ENCODE data around the gene AGBL4. TPM values are rescaled to one million over a fixed set of nuclear protein-coding genes. Genes with fewer than 3 reads are reported as not detected.

Gene AGBL4
- total RNA-seq, 1 experiment from 2014 or later = not detected

DNA sequence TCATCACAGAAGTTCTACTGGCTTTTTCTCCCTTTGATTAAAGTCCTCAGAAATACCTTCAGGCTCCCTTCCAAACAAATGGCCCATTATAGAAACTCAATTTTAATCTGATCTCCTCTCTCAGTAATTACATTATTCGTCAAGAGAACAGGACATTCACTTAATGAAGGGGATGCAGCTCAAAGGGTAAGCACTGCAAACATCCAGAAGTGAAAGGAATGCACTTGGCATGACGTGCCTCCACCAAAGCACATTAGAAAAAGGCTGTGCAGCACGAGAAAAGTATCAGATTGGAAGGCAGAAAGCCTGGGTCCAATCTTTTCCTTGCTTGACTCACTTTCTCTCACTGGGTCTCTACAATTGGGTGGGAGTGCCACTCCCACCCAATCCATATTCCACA, 1024.4 kb downstream of the AGBL4 start:
- H3K4me1 ChIP-seq (ENCODE audit: control insufficient read depth in 1 of 2, insufficient read depth in 2 of 2, low read length in 2 of 2) = no peaks in the 10 kb centered on the region
- no peak overlapping the region for H3K4me2 ChIP-seq (ENCODE audit: low read length)
- H3K4me3 ChIP-seq (replicated peaks in 1 of 2; ENCODE audit: low read depth in 1 of 2, low read length in 2 of 2) = no peak overlapping the region
- no peaks in the 10 kb centered on the region for H3K79me2 ChIP-seq (ENCODE audit: insufficient read depth, low read length)
- ChIA-PET POLR2A (no interaction called here), CTCF (no interaction called here), RAD21 (ENCODE audit: low non-redundant PET in 1 of 2, low total read pairs in 2 of 2, uncharacterized antibody in 2 of 2, unreplicated experiment in 2 of 2) (no interaction called here)
- H3K27ac ChIP-seq (ENCODE audit: low read depth, low read length) = no peak overlapping the region
- H3K27me3 ChIP-seq (ENCODE audit: insufficient read depth, low read length) = no peaks in the 10 kb centered on the region
- no TSS peak for BruUV-seq (replicated peaks)
- H3K9ac ChIP-seq (ENCODE audit: low read length) = no peak overlapping the region
- TF ChIP-seq TCF7L2 (IDR thresholded peaks at IDR 0.05; ENCODE audit: borderline replicate concordance, extremely low read depth, insufficient read depth, insufficient read length) = no peak
- TF ChIP-seq EGR1 (IDR thresholded peaks at IDR 0.05; ENCODE audit: low read depth) = no peak
- no peak for TF ChIP-seq SP1 (IDR thresholded peaks at IDR 0.05; ENCODE audit: low read depth)
- TF ChIP-seq, protein P1, sequence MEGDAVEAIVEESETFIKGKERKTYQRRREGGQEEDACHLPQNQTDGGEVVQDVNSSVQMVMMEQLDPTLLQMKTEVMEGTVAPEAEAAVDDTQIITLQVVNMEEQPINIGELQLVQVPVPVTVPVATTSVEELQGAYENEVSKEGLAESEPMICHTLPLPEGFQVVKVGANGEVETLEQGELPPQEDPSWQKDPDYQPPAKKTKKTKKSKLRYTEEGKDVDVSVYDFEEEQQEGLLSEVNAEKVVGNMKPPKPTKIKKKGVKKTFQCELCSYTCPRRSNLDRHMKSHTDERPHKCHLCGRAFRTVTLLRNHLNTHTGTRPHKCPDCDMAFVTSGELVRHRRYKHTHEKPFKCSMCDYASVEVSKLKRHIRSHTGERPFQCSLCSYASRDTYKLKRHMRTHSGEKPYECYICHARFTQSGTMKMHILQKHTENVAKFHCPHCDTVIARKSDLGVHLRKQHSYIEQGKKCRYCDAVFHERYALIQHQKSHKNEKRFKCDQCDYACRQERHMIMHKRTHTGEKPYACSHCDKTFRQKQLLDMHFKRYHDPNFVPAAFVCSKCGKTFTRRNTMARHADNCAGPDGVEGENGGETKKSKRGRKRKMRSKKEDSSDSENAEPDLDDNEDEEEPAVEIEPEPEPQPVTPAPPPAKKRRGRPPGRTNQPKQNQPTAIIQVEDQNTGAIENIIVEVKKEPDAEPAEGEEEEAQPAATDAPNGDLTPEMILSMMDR (IDR thresholded peaks at IDR 0.05 in 2 of 3, conservative IDR thresholded peaks at IDR 0.05 in 1 of 3; ENCODE audit: borderline replicate concordance in 1 of 3, insufficient read depth in 1 of 3, low read depth in 2 of 3, low read length in 2 of 3) = no peak
- TF ChIP-seq ELF1 (IDR thresholded peaks at IDR 0.05; ENCODE audit: borderline replicate concordance, low read depth) = no peak
- no peak for TF ChIP-seq CBX3 (IDR thresholded peaks at IDR 0.05; ENCODE audit: low read depth)
- TF ChIP-seq JUND (IDR thresholded peaks at IDR 0.05) = no peak
- no peak for TF ChIP-seq RAD21 (IDR thresholded peaks at IDR 0.05; ENCODE audit: low read depth)
- TF ChIP-seq YY1 (IDR thresholded peaks at IDR 0.05; ENCODE audit: extremely low read depth, insufficient replicate concordance, low read depth, low read length) = no peak
- TF ChIP-seq SRF (IDR thresholded peaks at IDR 0.05; ENCODE audit: low read depth) = no peak
- no peak for TF ChIP-seq CEBPB (IDR thresholded peaks at IDR 0.05; ENCODE audit: low read depth)
- no peak for TF ChIP-seq POLR2AphosphoS5 (IDR thresholded peaks at IDR 0.05; ENCODE audit: low read depth, low read length)
- TF ChIP-seq EZH2 (IDR thresholded peaks at IDR 0.05) = no peak
- TF ChIP-seq, protein P2, sequence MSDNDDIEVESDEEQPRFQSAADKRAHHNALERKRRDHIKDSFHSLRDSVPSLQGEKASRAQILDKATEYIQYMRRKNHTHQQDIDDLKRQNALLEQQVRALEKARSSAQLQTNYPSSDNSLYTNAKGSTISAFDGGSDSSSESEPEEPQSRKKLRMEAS (IDR thresholded peaks at IDR 0.05) = no peak
- TF ChIP-seq, protein P3, sequence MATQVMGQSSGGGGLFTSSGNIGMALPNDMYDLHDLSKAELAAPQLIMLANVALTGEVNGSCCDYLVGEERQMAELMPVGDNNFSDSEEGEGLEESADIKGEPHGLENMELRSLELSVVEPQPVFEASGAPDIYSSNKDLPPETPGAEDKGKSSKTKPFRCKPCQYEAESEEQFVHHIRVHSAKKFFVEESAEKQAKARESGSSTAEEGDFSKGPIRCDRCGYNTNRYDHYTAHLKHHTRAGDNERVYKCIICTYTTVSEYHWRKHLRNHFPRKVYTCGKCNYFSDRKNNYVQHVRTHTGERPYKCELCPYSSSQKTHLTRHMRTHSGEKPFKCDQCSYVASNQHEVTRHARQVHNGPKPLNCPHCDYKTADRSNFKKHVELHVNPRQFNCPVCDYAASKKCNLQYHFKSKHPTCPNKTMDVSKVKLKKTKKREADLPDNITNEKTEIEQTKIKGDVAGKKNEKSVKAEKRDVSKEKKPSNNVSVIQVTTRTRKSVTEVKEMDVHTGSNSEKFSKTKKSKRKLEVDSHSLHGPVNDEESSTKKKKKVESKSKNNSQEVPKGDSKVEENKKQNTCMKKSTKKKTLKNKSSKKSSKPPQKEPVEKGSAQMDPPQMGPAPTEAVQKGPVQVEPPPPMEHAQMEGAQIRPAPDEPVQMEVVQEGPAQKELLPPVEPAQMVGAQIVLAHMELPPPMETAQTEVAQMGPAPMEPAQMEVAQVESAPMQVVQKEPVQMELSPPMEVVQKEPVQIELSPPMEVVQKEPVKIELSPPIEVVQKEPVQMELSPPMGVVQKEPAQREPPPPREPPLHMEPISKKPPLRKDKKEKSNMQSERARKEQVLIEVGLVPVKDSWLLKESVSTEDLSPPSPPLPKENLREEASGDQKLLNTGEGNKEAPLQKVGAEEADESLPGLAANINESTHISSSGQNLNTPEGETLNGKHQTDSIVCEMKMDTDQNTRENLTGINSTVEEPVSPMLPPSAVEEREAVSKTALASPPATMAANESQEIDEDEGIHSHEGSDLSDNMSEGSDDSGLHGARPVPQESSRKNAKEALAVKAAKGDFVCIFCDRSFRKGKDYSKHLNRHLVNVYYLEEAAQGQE (IDR thresholded peaks at IDR 0.05; ENCODE audit: low read depth) = no peak
- TF ChIP-seq EZH2phosphoT487 (IDR thresholded peaks at IDR 0.05; ENCODE audit: borderline replicate concordance) = no peak
- TF ChIP-seq, protein P4, sequence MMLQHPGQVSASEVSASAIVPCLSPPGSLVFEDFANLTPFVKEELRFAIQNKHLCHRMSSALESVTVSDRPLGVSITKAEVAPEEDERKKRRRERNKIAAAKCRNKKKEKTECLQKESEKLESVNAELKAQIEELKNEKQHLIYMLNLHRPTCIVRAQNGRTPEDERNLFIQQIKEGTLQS (IDR thresholded peaks at IDR 0.05) = no peak
- TF ChIP-seq, protein P5, sequence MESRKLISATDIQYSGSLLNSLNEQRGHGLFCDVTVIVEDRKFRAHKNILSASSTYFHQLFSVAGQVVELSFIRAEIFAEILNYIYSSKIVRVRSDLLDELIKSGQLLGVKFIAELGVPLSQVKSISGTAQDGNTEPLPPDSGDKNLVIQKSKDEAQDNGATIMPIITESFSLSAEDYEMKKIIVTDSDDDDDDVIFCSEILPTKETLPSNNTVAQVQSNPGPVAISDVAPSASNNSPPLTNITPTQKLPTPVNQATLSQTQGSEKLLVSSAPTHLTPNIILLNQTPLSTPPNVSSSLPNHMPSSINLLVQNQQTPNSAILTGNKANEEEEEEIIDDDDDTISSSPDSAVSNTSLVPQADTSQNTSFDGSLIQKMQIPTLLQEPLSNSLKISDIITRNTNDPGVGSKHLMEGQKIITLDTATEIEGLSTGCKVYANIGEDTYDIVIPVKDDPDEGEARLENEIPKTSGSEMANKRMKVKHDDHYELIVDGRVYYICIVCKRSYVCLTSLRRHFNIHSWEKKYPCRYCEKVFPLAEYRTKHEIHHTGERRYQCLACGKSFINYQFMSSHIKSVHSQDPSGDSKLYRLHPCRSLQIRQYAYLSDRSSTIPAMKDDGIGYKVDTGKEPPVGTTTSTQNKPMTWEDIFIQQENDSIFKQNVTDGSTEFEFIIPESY (IDR thresholded peaks at IDR 0.05; ENCODE audit: extremely low read depth, insufficient replicate concordance, low read length) = no peak
- intact Hi-C loops (cut with micrococcal nuclease) = no loop called here
- H4K20me1 ChIP-seq (ENCODE audit: insufficient read depth) = no peaks in the 10 kb centered on the region
- no peaks in the 10 kb centered on the region; a peak in 1 of 4 replicates for H3K9me3 ChIP-seq (ENCODE audit: control insufficient read depth in 1 of 2, insufficient read depth in 1 of 2, low read depth in 1 of 2, low read length in 2 of 2)
- ATAC-seq (no peak), DNase-seq (ENCODE audit: low read depth, low spot score) (no peak)
- H3K9me2 ChIP-seq (ENCODE audit: insufficient read depth) = no peaks in the 10 kb centered on the region
- no peak overlapping the region for H2AFZ ChIP-seq (ENCODE audit: low read depth, low read length, poor library complexity, severe bottlenecking)
- H3K36me3 ChIP-seq (ENCODE audit: control insufficient read depth in 1 of 2, insufficient read depth in 2 of 2, low read length in 2 of 2) = no peaks in the 10 kb centered on the region

Data from HCT116 (cell line).